Astrocyte (in vitro differentiated cells and primary cell): ENCODE results near the gene DNAJC19.

Experiments used
- EZH2 ChIP-seq: IDR thresholded peaks from 2 replicates; pipeline ENCODE4 v1.6.1; 2012; ENCODE audit warnings: mild to moderate bottlenecking, low read length, inconsistent platforms; ENCODE audit not compliant: insufficient read depth
- TF ChIP-seq, protein P1 (sequence below): IDR thresholded peaks from 2 replicates; pipeline ENCODE4 v1.5.1; 2011; ENCODE audit warnings: low read depth, mild to moderate bottlenecking, inconsistent platforms, low read length, moderate library complexity; ENCODE audit not compliant: insufficient read depth

DNA sequence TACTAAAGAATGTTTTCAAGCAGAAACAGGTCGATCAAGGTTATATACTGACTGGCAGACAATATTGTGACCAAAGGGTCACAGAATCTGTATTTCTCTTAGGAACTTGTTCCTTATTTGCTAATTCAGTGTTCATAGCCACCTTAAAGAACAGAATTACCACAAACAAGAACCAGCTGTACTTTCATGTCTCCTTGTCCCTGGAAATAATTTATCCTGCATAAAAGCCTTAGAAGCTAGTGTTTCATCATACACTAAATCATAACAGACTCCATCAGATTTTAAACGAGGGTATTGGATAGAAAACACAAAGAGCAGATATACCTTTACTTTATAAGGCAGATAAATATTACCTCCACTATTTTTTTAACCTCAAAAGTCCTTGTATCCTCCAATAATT, 6.4 kb downstream of the DNAJC19 start:
- TF ChIP-seq, protein P1, sequence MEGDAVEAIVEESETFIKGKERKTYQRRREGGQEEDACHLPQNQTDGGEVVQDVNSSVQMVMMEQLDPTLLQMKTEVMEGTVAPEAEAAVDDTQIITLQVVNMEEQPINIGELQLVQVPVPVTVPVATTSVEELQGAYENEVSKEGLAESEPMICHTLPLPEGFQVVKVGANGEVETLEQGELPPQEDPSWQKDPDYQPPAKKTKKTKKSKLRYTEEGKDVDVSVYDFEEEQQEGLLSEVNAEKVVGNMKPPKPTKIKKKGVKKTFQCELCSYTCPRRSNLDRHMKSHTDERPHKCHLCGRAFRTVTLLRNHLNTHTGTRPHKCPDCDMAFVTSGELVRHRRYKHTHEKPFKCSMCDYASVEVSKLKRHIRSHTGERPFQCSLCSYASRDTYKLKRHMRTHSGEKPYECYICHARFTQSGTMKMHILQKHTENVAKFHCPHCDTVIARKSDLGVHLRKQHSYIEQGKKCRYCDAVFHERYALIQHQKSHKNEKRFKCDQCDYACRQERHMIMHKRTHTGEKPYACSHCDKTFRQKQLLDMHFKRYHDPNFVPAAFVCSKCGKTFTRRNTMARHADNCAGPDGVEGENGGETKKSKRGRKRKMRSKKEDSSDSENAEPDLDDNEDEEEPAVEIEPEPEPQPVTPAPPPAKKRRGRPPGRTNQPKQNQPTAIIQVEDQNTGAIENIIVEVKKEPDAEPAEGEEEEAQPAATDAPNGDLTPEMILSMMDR: no peak
- TF ChIP-seq EZH2: no peak
